Endodermal cell (in vitro differentiated cells): ENCODE measurements around the gene PPFIA2. TPM values are rescaled to one million over a fixed set of nuclear protein-coding genes. Genes with fewer than 3 reads are reported as not detected.

Experiments
- DNase-seq: peaks from one replicate; pipeline ENCODE4 v3.0.0-alpha.2; 2017
- H3K27ac ChIP-seq: 2 replicates; pipeline ENCODE4 v1.5.1; 2013; ENCODE audit warnings: mild to moderate bottlenecking, low read depth, low read length, moderate library complexity
- H3K27me3 ChIP-seq: 2 replicates; pipeline ENCODE4 v1.6.1; 2013; ENCODE audit warnings: mild to moderate bottlenecking, low read length, moderate library complexity; ENCODE audit not compliant: insufficient read depth, control insufficient read depth, poor library complexity, severe bottlenecking
- H3K36me3 ChIP-seq: 2 replicates; pipeline ENCODE4 v1.7.0; 2013; ENCODE audit warnings: mild to moderate bottlenecking, low read length, moderate library complexity; ENCODE audit not compliant: control insufficient read depth, insufficient read depth
- H3K4me1 ChIP-seq: one replicate; pipeline ENCODE4 v1.7.0; 2013; ENCODE audit warnings: low read length; ENCODE audit not compliant: control insufficient read depth, insufficient read depth
- H3K4me3 ChIP-seq: 2 replicates; pipeline ENCODE4 v1.5.1; 2013; ENCODE audit warnings: mild to moderate bottlenecking, low read length, moderate library complexity
- H3K9ac ChIP-seq: 2 replicates; pipeline ENCODE4 v1.6.1; 2013; ENCODE audit warnings: mild to moderate bottlenecking, low read length, moderate library complexity; ENCODE audit not compliant: poor library complexity, severe bottlenecking; ENCODE audit errors: extremely low read depth
- H3K9me3 ChIP-seq: 2 replicates; pipeline ENCODE4 v1.6.1; 2013; ENCODE audit warnings: mild to moderate bottlenecking, low read length, moderate library complexity; ENCODE audit not compliant: control insufficient read depth
- H3K27ac Mint-ChIP-seq: 2 replicates; pipeline ENCODE4 v1.8.0; 2020; ENCODE audit warnings: mixed read lengths
- H3K27me3 Mint-ChIP-seq: 2 replicates; pipeline ENCODE4 v1.8.0; 2021; ENCODE audit warnings: mild to moderate bottlenecking, mixed read lengths; ENCODE audit not compliant: insufficient read depth
- H3K36me3 Mint-ChIP-seq: 2 replicates; pipeline ENCODE4 v1.8.0; 2020; ENCODE audit warnings: low read depth, mixed read lengths
- H3K4me1 Mint-ChIP-seq: 2 replicates; pipeline ENCODE4 v1.8.0; 2020; ENCODE audit warnings: mixed read lengths
- H3K4me3 Mint-ChIP-seq: 2 replicates; pipeline ENCODE4 v1.8.0; 2020; ENCODE audit warnings: mild to moderate bottlenecking, moderate library complexity, mixed read lengths
- H3K9me3 Mint-ChIP-seq: 2 replicates; pipeline ENCODE4 v1.8.0; 2020; ENCODE audit warnings: mild to moderate bottlenecking, mixed read lengths
- CTCF ChIP-seq: fragments of 200-600 bp; sonication (generic); conservative IDR thresholded peaks from 2 replicates; pipeline ENCODE4 v1.5.0; 2021; ENCODE audit warnings: antibody characterized with exemption, mild to moderate bottlenecking
- WGBS, 2 experiments: methylation state at CpG; one replicate each; pipeline versions ENCODE4 v1.1.5 to v1.1.7; 2013; ENCODE audit warnings: missing lambda C conversion rate in 2 of 2, mixed read lengths in 1 of 2; ENCODE audit not compliant: insufficient coverage in 1 of 2, insufficient read length in 1 of 2; 5-methylcytosine and 5-hydroxymethylcytosine counted together
- total RNA-seq, 2 donors: library from RNA; stranded (reverse); fragmentation: NEBNext Ultra II Directional in 1 of 2; extraction: Animal tissue kit (Norgen Biotek cat#: 25700) in 1 of 2; gene quantifications; 2 replicates in 1 of 2; 3 replicates in 1 of 2; pipeline ENCODE4 v1.2.1, GENCODE V29; 2021

PPFIA2 gene
- total RNA-seq, 2 donors from 2014 or later, result 1.2 TPM; not detected in 1

GRCh38 chr12:81330480-81330879, 428.7 kb downstream of the PPFIA2 start:
- no peaks in the 10 kb centered on the region for H3K36me3 Mint-ChIP-seq
- no peak for DNase-seq
- H3K4me3 ChIP-seq, result no peak overlapping the region
- no peak overlapping the region for H3K27ac Mint-ChIP-seq
- H3K27me3 ChIP-seq, result no peaks in the 10 kb centered on the region
- TF ChIP-seq CTCF, result peak; percentile 58
- no peaks in the 10 kb centered on the region for H3K27me3 Mint-ChIP-seq
- WGBS, 2 experiments, result 100% methylated on average over 1 of the region's 1 CpG; no CpG with 5 or more reads in 1 of the 2 experiments
- no peaks in the 10 kb centered on the region for H3K9me3 Mint-ChIP-seq
- H3K4me3 Mint-ChIP-seq, result no peak overlapping the region
- no peaks in the 10 kb centered on the region for H3K36me3 ChIP-seq
- H3K9ac ChIP-seq, result no peak overlapping the region
- H3K4me1 ChIP-seq, result no peaks in the 10 kb centered on the region
- H3K4me1 Mint-ChIP-seq, result no peaks in the 10 kb centered on the region
- H3K9me3 ChIP-seq, result no peaks in the 10 kb centered on the region
- no peak overlapping the region for H3K27ac ChIP-seq

- Mint-ChIP-seq H3K36me3 (no peaks in the 10 kb centered on the region), H3K4me3 (no peak overlapping the region), H3K9me3 (no peaks in the 10 kb centered on the region), H3K4me1 (no peaks in the 10 kb centered on the region), H3K27me3 (no peaks in the 10 kb centered on the region), H3K27ac (no peak overlapping the region)
- H3K4me1 ChIP-seq, result no peaks in the 10 kb centered on the region
- 87 to 100% methylated on average over 1 to 2 of the region's 2 CpGs for WGBS, 2 experiments
- no peaks in the 10 kb centered on the region for H3K9me3 ChIP-seq
- TF ChIP-seq CTCF, result peak; percentile 79
- DNase-seq, result peak; percentile 84
- H3K27me3 ChIP-seq, result peaks cover 3% of the 10 kb centered on the region
- no peak overlapping the region for H3K4me3 ChIP-seq
- H3K9ac ChIP-seq, result no peak overlapping the region
- no peaks in the 10 kb centered on the region for H3K36me3 ChIP-seq
- no peak overlapping the region for H3K27ac ChIP-seq
Observed at GRCh38 chr12:81329085-81329484, 430.1 kb downstream of the PPFIA2 start.

- H3K9me3 Mint-ChIP-seq, result no peaks in the 10 kb centered on the region
- Histone ChIP-seq H3K9me3 (no peaks in the 10 kb centered on the region), H3K27me3 (peaks cover 10% of the 10 kb centered on the region), H3K36me3 (no peaks in the 10 kb centered on the region), H3K9ac (no peak overlapping the region), H3K4me1 (no peaks in the 10 kb centered on the region), H3K27ac (no peak overlapping the region), H3K4me3 (no peak overlapping the region)
- H3K4me3 Mint-ChIP-seq, result no peak overlapping the region
- H3K4me1 Mint-ChIP-seq, result no peaks in the 10 kb centered on the region
- DNase-seq, result no peak
- no peaks in the 10 kb centered on the region for H3K36me3 Mint-ChIP-seq
- TF ChIP-seq CTCF, result peak; percentile 52
- no peaks in the 10 kb centered on the region for H3K27me3 Mint-ChIP-seq
- no peak overlapping the region for H3K27ac Mint-ChIP-seq
Observed at GRCh38 chr12:81327425-81327824, 431.7 kb downstream of the PPFIA2 start.
